Activated gamma-delta T cell treated with anti-CD3 and anti-CD28 coated beads, Interleukin-2, amount 50 U/mL, for 16 hours (primary cell): ENCODE data around the gene KCNJ9.
"Not testable (repeated sequence)": the region's sequence is repeated elsewhere in the genome, so short reads cannot be mapped to it uniquely, and the experiment has no call there.

Source experiments
- DNase-seq: peaks from one replicate; pipeline ENCODE4 v3.0.0-alpha.2; 2020; ENCODE audit warnings: low read depth

Gene KCNJ9

GRCh38 chr1:160103658-160104408, 22.5 kb downstream of the KCNJ9 start:
- no peak for DNase-seq

GRCh38 chr1:160104486-160104885, 23.1 kb downstream of the KCNJ9 start:
- no peak for DNase-seq

DNA sequence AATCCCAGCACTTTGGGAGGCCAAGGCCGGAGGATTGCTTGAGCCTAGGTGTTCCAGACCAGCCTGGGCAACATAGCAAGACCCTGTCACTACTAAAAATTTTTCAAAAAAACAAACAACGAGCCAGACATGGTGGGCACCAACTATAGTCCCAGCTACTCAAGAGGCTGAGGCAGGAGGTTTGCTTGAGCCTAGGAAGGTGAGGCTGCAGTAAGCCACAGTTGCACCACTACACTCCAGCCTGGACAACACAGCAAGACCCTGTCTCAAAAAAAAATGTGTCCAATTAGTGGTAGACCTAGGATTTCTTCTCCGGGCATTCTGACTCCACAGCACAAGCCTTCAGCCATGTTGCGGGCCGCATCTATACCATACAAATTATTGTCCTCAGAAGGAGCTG, 23.8 kb downstream of the KCNJ9 start:
- DNase-seq, result no peak

DNA sequence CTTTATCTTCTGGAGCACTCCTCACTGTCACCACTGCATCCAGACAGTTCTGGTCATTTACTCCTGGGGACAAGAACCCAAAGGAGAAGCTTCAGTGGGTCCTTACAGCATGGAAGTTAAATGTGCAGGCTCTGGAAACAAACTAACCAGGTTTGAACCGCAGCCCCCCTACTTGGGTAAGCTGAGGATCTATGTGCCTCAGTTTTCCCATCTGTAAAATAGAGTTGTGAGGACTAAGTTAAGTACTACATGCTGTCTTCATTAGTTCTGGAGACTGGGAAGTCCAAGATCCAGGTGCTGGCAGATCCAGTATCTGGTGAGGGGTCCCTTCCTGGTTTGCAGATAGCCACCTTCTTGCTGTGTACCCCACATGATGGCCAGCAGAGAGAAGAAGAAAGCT, 26.2 kb downstream of the KCNJ9 start:
- no peak for DNase-seq

GRCh38 chr1:160108888-160109662, 27.7 kb downstream of the KCNJ9 start:
- DNase-seq, result no peak

GRCh38 chr1:160109686-160110085, 28.3 kb downstream of the KCNJ9 start:
- no peak for DNase-seq

DNA sequence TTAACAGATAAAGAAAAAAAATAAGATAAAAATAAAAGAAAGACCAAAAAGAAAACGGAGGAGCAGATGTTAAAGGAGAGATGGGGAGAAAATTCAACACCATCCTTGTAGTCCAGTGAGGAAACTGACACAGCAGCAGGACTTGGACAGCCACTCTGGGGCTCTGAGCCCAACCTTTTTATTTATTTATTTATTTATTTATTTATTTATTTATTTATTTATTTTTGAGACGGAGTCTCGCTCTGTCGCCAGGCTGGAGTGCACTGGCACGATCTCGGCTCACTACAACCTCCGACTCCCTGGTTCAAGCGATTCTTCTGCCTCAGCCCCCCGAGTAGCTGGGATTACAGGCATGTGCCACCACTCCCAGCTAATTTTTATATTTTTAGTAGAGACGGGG, 30.1 kb downstream of the KCNJ9 start:
- not testable (repeated sequence) for DNase-seq

GRCh38 chr1:160112357-160112756, 31.0 kb downstream of the KCNJ9 start:
- no peak for DNase-seq

DNA sequence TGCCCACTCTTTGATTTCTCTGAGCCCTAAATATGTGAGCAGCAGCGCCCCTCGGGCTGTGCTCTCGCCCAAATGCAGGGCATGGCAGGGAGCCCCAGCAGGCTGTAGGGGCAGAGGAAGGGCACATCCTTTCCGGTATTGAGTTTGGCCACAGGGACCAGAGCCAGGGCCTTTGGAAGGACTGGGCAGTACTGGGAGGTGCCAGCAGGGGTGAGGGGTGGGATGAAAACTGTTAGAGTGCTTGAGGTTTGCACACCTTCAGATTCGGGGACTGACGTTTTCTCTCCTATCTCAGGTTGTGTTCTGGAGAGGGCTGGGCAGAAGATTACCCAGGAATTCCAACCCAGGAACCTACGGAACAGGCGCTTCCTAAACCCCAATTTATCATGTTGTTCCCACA, 32.1 kb downstream of the KCNJ9 start:
- DNase-seq, result no peak

DNA sequence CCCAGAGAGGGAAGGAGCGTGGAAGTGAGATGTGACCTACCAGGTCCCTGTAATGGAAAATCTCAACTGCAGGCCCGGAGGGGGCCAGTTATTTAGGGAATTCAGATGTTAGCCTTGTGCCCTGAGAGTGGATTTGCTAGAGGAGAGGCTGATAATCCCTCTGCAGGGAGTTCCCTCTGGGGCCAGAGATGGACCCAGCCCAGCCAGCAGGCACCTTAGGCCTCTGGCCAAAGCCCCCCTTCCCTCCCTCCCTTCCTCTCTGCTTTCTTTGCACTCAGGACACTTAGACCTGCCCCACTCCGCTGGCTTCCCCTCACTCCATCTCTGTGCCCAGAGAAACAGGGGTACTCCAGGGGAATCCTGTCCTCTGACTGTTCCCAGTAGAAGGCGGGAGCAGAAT, 32.7 kb downstream of the KCNJ9 start:
- no peak for DNase-seq

DNA sequence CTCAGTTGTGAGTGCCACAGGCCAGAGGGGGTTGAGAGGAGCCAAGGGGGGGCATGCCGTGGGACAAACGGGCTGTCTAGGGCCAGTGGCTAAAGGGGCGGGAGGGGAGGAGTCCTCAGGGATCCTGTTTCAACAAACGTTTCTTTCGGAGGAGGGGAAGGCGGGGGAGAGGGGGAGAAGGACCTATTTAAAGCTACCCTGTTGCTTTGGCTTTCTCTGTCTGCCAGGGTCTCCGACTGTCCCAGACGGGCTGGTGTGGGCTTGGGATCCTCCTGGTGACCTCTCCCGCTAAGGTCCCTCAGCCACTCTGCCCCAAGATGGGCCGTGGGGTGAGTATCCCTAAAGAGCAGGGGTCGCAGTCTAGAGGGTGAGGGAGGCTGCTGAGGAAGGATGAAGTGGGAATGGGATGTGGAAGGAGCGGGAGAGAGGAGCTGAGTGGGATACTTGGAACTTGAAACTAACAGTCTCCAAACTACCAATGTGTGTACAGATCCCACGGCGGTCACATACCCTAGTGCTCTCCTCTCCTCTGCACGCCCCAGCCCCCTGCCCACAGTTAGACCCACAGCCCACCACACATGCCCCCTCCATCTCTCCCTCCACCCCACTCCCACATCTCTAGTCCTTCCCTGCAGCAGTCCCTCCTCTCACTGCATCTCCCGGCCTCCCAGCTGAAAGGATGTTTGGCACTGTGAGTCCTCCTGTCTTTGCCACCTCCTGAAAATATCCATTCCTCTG, 34.4 kb downstream of the KCNJ9 start, which contains the start of gene ATP1A2:
Gene ATP1A2 (plus strand): TSS at position 215 of the 738 bp plus-strand sequence. CDS start 103 bp downstream, at position 318.
- DNase-seq, result no peak

DNA sequence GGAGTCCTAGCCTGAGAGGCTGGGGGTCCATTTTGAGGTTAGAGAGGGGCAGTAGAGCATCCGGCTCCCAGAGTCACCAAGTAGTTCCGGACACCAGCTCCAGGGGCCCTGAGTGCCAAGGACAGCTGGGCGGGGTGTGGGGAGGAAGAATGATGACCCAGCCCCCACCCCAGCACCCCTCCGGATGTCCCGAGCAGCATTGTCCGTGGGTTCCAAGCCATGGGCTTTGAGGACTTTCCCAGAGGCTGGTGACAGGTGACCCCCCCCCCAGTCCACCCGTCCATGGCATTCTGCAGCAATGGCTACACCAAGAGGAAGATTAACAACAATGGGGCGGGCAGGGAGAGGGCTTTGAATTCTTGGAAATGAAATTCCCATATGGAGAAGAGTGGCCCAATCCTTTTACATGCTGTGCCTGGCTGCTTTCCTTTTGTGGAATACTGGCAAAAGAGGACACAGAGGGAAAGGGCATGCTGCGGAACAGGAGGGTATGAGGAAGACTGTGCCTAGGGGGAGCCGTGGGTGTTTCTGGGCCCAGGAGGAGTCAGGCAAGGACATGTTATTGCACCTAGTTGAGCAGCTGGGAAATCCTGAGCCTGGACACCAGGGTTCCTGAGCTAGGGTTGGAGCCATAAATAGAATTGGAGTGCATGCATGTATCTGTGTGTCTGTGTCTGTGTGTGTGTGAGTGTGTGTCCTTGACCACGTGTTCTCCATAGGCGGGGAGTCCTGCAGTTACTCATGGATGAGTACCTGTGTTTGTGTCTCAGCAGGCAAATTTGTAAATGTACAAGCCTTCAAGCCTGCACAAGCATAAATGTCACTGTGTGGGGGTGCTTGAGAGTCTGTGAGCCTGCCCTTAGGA, 35.2 kb downstream of the KCNJ9 start:
- no peak for DNase-seq

GRCh38 chr1:160117300-160117699, 36.0 kb downstream of the KCNJ9 start:
- no peak for DNase-seq

DNA sequence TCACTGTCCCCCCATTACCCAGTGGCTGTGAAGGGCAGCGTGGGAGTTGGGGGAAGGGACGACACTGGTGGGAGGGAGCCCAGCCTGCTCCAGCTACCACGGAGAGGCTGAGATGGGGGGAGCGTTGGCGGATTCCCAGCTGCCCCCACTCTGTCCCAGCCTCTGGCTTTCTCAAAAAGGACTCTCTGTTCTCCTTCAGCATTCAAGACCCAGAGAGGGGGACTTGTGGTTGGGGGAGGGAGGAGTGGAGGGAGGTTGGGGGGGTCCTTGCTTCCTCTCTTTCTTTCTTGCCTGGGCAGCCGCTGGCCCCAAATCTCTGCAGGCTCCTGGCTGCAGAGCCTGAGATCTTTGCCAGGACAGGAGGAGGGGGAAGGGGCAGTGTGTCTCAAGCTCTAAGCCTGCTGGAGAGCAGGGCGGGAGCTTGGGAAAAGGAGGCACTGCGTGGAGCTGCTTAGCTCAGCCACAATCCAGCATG, 36.4 kb downstream of the KCNJ9 start:
- DNase-seq, result no peak

DNA sequence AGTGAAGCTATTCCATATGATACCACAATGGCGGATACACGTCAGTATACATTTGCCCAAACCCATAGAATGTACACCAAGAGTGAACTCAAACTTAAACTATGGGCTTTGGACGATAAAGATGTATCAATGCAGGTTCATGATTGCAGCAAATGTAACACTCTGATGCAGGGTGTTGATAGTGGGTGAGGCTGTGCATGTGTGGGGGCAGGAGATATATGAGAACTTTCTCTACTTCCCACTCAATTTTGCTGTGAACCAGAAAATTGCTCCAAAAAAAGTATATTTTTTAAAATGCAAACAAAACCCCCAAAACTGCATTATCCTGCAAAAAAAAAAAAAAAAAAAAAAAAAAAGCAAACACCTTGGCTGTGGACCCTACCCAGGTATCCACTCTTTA, 37.6 kb downstream of the KCNJ9 start:
- DNase-seq, result no peak

DNA sequence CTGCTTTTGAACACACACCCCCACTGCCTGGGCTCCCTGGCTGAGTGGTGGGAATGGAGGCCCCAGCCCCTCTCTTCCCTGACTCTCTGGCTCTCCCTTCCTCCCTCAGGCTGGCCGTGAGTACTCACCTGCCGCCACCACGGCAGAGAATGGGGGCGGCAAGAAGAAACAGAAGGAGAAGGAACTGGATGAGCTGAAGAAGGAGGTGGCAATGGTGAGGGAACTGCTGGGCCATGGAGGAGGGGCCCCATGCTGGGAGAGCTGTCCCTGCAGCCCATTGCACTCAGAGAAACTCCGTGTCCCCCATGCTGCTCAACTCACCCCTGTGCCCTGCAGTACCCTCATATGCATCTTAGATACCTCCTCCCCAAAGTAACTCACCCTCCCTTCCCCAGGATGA, 39.5 kb downstream of the KCNJ9 start:
- DNase-seq, result no peak

- DNase-seq, result no peak
These were observed 40.0 kb downstream of the KCNJ9 start for GRCh38 chr1:160121388-160121787.

- DNase-seq, result no peak
These were observed 41.7 kb downstream of the KCNJ9 start for GRCh38 chr1:160122978-160123495.

GRCh38 chr1:160123726-160124125, 42.4 kb downstream of the KCNJ9 start:
- no peak for DNase-seq

DNA sequence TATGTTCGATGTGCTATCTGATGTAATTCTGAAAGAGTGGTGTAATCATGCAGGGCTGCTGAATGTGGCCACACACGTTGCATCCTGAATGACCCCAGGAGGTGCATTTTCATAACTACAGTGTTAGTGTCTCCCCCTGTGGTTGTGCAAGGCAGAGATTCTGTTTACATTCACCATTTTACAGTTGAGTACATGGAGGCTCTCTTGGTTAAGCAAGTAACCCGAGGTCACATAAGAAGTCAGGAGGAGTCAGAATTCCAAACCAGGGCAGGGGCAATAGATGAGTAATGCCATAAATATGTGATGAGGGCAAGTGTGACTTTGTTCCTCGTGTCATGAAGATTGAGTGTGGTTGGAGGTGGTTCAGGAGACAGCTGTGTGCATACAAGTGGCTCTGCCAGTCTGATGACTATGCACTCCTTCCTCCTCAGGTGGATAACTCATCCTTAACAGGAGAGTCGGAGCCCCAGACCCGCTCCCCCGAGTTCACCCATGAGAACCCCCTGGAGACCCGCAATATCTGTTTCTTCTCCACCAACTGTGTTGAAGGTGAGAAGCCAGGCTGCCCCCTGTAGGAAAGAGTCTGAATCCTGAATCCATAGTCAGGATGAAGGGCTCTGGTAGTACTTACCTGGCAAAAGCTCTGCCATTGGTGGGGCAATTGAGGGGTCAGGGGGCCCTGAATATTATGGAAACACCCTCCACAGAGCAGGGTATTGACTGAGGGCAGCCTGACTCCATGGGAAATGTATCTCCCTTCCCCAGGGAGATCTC, 43.6 kb downstream of the KCNJ9 start:
- no peak for DNase-seq

DNA sequence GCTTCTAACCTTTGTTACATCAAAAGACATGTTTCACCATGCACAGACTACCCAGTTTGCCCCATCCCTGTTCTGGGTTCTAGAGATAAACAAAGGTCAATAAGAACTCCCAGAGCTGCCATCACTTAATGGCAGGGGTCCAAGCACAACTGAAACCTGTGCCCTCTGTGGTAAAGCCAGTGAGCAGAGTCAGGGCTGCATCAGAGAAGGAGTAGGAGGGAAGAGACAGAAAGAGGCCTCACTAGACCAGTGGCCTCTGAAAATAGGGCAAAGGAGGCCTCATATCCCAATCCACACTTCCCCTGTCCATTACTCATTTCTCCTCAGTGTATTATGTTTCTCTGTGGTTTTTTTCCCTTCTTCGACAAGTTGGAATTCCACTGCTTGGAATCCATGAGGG, 44.4 kb downstream of the KCNJ9 start:
- DNase-seq, result no peak
